Measurements from ENCODE around the gene RGCC.

The RGCC gene

GRCh38 chr13:41443969-41444368 lies 13.4 kb upstream of the RGCC start:
- TF ChIP-seq MYC (IDR thresholded peaks at IDR 0.05; ENCODE audit: low read depth, low read length) (no peak), CTCF (IDR thresholded peaks at IDR 0.05; ENCODE audit: low read depth, low read length) (no peak), MAX (IDR thresholded peaks at IDR 0.05; ENCODE audit: low read depth, low read length) (no peak), POLR2A (IDR thresholded peaks at IDR 0.05; ENCODE audit: extremely low read depth, insufficient read length) (no peak)
- H3K4me3 ChIP-seq (ENCODE audit: low read depth, low read length): no peak overlapping the region
- DNase-seq (ENCODE audit: low read depth): no peak

GRCh38 chr13:41452462-41452861 lies 4.9 kb upstream of the RGCC start:
- no peak overlapping the region for H3K4me3 ChIP-seq (ENCODE audit: low read depth, low read length)
- TF ChIP-seq POLR2A (IDR thresholded peaks at IDR 0.05; ENCODE audit: extremely low read depth, insufficient read length) (no peak), MAX (IDR thresholded peaks at IDR 0.05; ENCODE audit: low read depth, low read length) (no peak), MYC (IDR thresholded peaks at IDR 0.05; ENCODE audit: low read depth, low read length) (no peak), CTCF (IDR thresholded peaks at IDR 0.05; ENCODE audit: low read depth, low read length) (no peak)
- DNase-seq (ENCODE audit: low read depth): no peak

- DNase-seq (ENCODE audit: low read depth): no peak
- TF ChIP-seq MAX (IDR thresholded peaks at IDR 0.05; ENCODE audit: low read depth, low read length) (no peak), MYC (IDR thresholded peaks at IDR 0.05; ENCODE audit: low read depth, low read length) (no peak), CTCF (IDR thresholded peaks at IDR 0.05; ENCODE audit: low read depth, low read length) (no peak), POLR2A (IDR thresholded peaks at IDR 0.05; ENCODE audit: extremely low read depth, insufficient read length) (no peak)
- H3K4me3 ChIP-seq (ENCODE audit: low read depth, low read length): no peak overlapping the region
Measured at GRCh38 chr13:41453620-41454019, 3.7 kb upstream of the RGCC start.

GRCh38 chr13:41454170-41454569 lies 3.2 kb upstream of the RGCC start:
- H3K4me3 ChIP-seq (ENCODE audit: low read depth, low read length): no peak overlapping the region
- DNase-seq (ENCODE audit: low read depth): no peak
- TF ChIP-seq CTCF (IDR thresholded peaks at IDR 0.05; ENCODE audit: low read depth, low read length) (no peak), POLR2A (IDR thresholded peaks at IDR 0.05; ENCODE audit: extremely low read depth, insufficient read length) (no peak), MYC (IDR thresholded peaks at IDR 0.05; ENCODE audit: low read depth, low read length) (no peak), MAX (IDR thresholded peaks at IDR 0.05; ENCODE audit: low read depth, low read length) (no peak)

GRCh38 chr13:41455725-41456419 lies 1.5 kb upstream of the RGCC start:
- no peak for DNase-seq (ENCODE audit: low read depth)
- TF ChIP-seq MAX (IDR thresholded peaks at IDR 0.05; ENCODE audit: low read depth, low read length): no peak
- TF ChIP-seq CTCF (IDR thresholded peaks at IDR 0.05; ENCODE audit: low read depth, low read length): no peak
- no peak for TF ChIP-seq MYC (IDR thresholded peaks at IDR 0.05; ENCODE audit: low read depth, low read length)
- TF ChIP-seq POLR2A (IDR thresholded peaks at IDR 0.05; ENCODE audit: extremely low read depth, insufficient read length): no peak
- H3K4me3 ChIP-seq (ENCODE audit: low read depth, low read length): no peak overlapping the region

All from NB4 (cell line).